Spleen (tissue), 13 donors: ENCODE results near the gene CHMP5. TPM values are rescaled to one million over a fixed set of nuclear protein-coding genes. Genes with fewer than 3 reads are reported as not detected.

Source experiments
- DNase-seq: peaks from one replicate; pipeline ENCODE4 v3.0.0-alpha.2; 2020
- H3K27ac ChIP-seq, 8 donors: fragments of 200-600 bp; sonication (generic) in 7 of 8; 1 replicate in 4 of 8; 2 replicates in 4 of 8; pipeline versions ENCODE4 v1.5.0 to v1.8.0; 2016 to 2021; ENCODE audit warnings: inconsistent platforms in 4 of 8, mild to moderate bottlenecking in 4 of 8, moderate library complexity in 1 of 8
- H3K27me3 ChIP-seq, 7 donors: fragments of 200-600 bp; sonication (generic) in 6 of 7; replicated peaks in 1 of 7; 1 replicate in 4 of 7; 2 replicates in 3 of 7; pipeline versions ENCODE4 v1.5.0 to v1.8.0; 2016 to 2021; ENCODE audit warnings: inconsistent platforms in 3 of 7, mild to moderate bottlenecking in 1 of 7
- H3K36me3 ChIP-seq, 6 donors: fragments of 200-600 bp; sonication (generic) in 5 of 6; 1 replicate in 4 of 6; 2 replicates in 2 of 6; pipeline versions ENCODE4 v1.5.0 to v1.8.0; 2016 to 2021; ENCODE audit warnings: inconsistent platforms in 2 of 6
- H3K4me1 ChIP-seq, 6 donors: fragments of 200-600 bp; sonication (generic) in 5 of 6; 1 replicate in 3 of 6; 2 replicates in 3 of 6; pipeline versions ENCODE4 v1.5.0 to v1.8.0; 2016 to 2021; ENCODE audit warnings: inconsistent platforms in 3 of 6
- H3K4me3 ChIP-seq, 8 donors: fragments of 200-600 bp; sonication (generic) in 7 of 8; 1 replicate in 4 of 8; 2 replicates in 4 of 8; pipeline versions ENCODE4 v1.5.0 to v1.8.0; 2016 to 2021; ENCODE audit warnings: inconsistent platforms in 4 of 8, mild to moderate bottlenecking in 4 of 8, moderate library complexity in 2 of 8
- H3K9me3 ChIP-seq, 8 donors: fragments of 200-600 bp; sonication (generic) in 7 of 8; 1 replicate in 4 of 8; 2 replicates in 4 of 8; pipeline versions ENCODE4 v1.5.0 to v1.8.0; 2016 to 2021; ENCODE audit warnings: inconsistent platforms in 4 of 8
- POLR2A ChIP-seq, 3 donors: fragments of 450-650 bp; IDR thresholded peaks; one replicate each; pipeline ENCODE4 v1.5.1; 2017; ENCODE audit warnings: antibody characterized with exemption in 3 of 3, mild to moderate bottlenecking in 1 of 3
- POLR2AphosphoS5 ChIP-seq, 3 donors: sonication (generic); formaldehyde crosslinking; IDR thresholded peaks; one replicate each; pipeline ENCODE4 v1.5.1; 2017; ENCODE audit warnings: antibody characterized with exemption in 3 of 3
- WGBS, 5 donors: extraction: QIAGEN DNeasy Blood & Tissue Kit in 3 of 5; methylation state at CpG; one replicate each; pipeline versions ENCODE4 v1.1.5 to v1.1.7; 2013 to 2018; 5-methylcytosine and 5-hydroxymethylcytosine counted together
- intact Hi-C: fragments of 100-400 bp; cut with DNase I; formaldehyde crosslinking; loops from one replicate; pipeline ENCODE4 v1.15.0; 2023; ENCODE audit warnings: low total_unique reads
- long read RNA-seq, 2 donors: transcript quantifications; one replicate each; lab custom pipeline, GENCODE V29; 2026
- polyA plus RNA-seq, 3 donors: library from polyadenylated mRNA; stranded (reverse); fragments of 200-250 nt; gene quantifications; one replicate each; pipeline ENCODE4 v1.2.1, GENCODE V29; 2013
- total RNA-seq, 7 donors: library from RNA; depleted of rRNA in 3 of 7; stranded (reverse); fragments of >200 nt in 3 of 7; fragmentation: NEBNext Ultra II Directional in 4 of 7; extraction: Animal tissue kit (Norgen Biotek cat#: 25700) in 4 of 7; gene quantifications; one replicate each; pipeline versions ENCODE4 v1.1.0 to v1.2.1, GENCODE V29; 2016 to 2021
- TF ChIP-seq, protein P1 (sequence below), 11 experiments: fragments of 200-600 bp in 7 of 11; fragments of 450-650 bp in 4 of 11; sonication (generic) in 4 of 11; IDR thresholded peaks in 8 of 11; conservative IDR thresholded peaks in 3 of 11; 1 replicate in 7 of 11; 2 replicates in 4 of 11; pipeline versions ENCODE4 v1.4.0 to v1.8.0; 2016 to 2021; ENCODE audit warnings: antibody characterized with exemption in 11 of 11, inconsistent platforms in 4 of 11, mild to moderate bottlenecking in 1 of 11
- donor health status: healthy with polysubstance abuse.
- donor health status: DM: no; HTN: no; CAD: no; lungs with moderate emphysema.
- donor health status: DM: no; HTN: no; CAD: no.
- donor health status: Bipolar disorder and iron deficiency.
- donor health status: healthy.
- donor health status: DM: no; HTN: no; CAD: no.
- donor health status: DM: yes; HTN: yes; CAD: no.

The CHMP5 gene
- 10 to 100 TPM; 43.6 to 56.7 (median 52.4) TPM for total RNA-seq
- 10 to 100 TPM; 53.6 to 75.9 (median 59.0) TPM for polyA plus RNA-seq
- long read RNA-seq, donor 1, transcript CHMP5-201 (8 exons, 1,477 nt): major isoform, 51 of 79 reads
- long read RNA-seq, donor 1, partial matches to known transcripts: 27 of 79 reads
- long read RNA-seq, donor 1, other reads (novel, unspliced or antisense): 0 of 79 reads
- long read RNA-seq, donor 2, transcript CHMP5-201 (8 exons, 1,477 nt): major isoform, 34 of 49 reads
- long read RNA-seq, donor 2, partial matches to known transcripts: 14 of 49 reads
- long read RNA-seq, donor 2, other reads (novel, unspliced or antisense): 0 of 49 reads

DNA sequence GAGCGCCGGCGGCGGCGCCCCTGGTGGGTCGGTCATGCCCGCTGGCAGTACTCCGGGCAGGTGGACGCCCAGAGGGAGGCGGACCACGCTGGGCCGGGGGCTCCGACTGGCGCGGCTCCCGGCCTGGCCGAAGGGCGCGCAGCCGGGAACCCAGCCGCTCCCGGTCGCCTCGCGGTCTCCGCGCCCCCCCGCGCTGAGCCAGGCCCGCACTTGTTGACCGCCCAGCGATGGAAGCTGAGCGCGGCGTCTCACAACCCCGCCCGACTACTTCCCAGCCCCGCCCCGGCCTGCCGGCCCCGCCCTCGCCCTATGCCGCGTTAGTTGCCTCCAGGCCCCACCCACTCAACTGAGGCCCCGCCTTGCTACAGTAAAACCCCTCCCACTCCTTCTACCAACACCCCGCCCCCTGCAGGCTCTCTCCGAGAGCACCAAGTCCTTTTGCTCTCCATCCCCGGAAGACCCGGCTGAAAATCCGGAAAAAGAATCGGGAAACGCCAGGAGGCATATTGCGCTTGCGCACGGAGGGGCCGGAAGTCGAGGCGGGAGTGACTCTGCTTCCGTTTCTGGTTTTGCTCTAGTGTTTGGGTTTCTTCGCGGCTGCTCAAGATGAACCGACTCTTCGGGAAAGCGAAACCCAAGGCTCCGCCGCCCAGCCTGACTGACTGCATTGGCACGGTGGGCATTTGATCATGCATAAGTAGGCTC lies at the start of gene CHMP5, which contains the start of gene BAG1:
TSS of gene CHMP5 (plus strand) at position 577 of the 705 bp plus-strand sequence. CDS start at position 607, 30 bp downstream.
TSS of gene BAG1 (minus strand) at position 236 of the 705 bp plus-strand sequence.
- no peaks in the 10 kb centered on the region for H3K27me3 ChIP-seq
- H3K9me3 ChIP-seq: no peaks in the 10 kb centered on the region
- intact Hi-C loops: no loop called here
- DNase-seq: peak; percentile 100
- H3K36me3 ChIP-seq: peaks cover 0 to 68% (median 46%) of the 10 kb centered on the region in 6 donors
- H3K4me1 ChIP-seq: peaks cover 16 to 66% (median 44%) of the 10 kb centered on the region in 6 donors
- 0 to 1% (median 0%) methylated on average over 27 to 67 of the region's 67 CpGs for WGBS, 5 donors
- TF ChIP-seq POLR2A (IDR thresholded peaks at IDR 0.05): peak in 2 of 3 donors; percentile 52 to 75
- peak; percentile 91 to 94 (median 93) for TF ChIP-seq POLR2AphosphoS5 (IDR thresholded peaks at IDR 0.05)
- TF ChIP-seq, protein P1, sequence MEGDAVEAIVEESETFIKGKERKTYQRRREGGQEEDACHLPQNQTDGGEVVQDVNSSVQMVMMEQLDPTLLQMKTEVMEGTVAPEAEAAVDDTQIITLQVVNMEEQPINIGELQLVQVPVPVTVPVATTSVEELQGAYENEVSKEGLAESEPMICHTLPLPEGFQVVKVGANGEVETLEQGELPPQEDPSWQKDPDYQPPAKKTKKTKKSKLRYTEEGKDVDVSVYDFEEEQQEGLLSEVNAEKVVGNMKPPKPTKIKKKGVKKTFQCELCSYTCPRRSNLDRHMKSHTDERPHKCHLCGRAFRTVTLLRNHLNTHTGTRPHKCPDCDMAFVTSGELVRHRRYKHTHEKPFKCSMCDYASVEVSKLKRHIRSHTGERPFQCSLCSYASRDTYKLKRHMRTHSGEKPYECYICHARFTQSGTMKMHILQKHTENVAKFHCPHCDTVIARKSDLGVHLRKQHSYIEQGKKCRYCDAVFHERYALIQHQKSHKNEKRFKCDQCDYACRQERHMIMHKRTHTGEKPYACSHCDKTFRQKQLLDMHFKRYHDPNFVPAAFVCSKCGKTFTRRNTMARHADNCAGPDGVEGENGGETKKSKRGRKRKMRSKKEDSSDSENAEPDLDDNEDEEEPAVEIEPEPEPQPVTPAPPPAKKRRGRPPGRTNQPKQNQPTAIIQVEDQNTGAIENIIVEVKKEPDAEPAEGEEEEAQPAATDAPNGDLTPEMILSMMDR (IDR thresholded peaks at IDR 0.05 in 8 of 11, conservative IDR thresholded peaks at IDR 0.05 in 3 of 11): peak in 9 of 11 experiments; percentile 47 to 80 (median 61)
- peak within 1 kb of the TSS; percentile 79 to 99 (median 96) for H3K27ac ChIP-seq
- peak within 1 kb of the TSS; percentile 69 to 97 (median 88) for H3K4me3 ChIP-seq

DNA sequence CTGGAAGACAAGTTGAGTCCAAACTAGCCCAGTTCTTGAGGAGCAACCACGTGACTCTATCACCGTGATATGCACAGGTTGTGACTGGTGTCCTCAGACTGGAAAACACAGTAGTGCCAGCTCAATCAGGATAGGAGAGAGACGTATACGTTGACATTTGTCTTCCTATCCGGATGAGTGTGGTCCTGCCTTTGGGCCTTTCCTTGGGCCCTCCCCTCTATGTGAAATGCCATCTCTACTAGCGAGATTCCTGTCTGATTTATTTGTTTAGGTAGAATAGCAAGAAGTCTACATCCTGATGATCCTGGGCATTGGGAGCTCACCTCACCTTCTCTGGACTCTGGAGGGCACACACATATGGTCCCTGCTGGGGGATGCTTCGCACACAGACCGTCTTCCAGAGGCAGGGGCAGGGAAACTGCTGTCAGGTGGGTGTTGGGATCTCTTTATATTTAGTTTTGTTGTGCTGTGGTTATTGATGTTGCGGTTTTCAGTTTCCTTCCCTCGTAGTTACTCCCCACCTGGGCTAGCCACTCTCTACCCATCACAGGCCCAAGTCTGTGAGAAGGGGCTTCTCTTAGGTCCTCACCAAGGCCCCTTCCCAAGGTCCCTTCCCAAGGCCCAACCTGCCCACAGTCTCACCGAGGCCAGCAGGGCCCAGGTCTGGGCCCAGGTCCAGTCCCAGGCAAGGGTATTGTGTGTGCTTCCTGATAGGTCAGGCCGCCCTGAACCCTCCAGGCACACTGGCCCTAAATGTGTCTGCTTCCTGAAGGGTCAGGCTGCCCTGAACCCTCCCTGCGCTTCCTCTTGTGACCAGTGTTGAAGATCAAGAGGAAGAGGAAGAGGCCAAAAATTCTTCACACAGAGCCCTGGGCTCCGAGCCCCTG lies 43.9 kb upstream of the CHMP5 start:
- Histone ChIP-seq H3K27me3 (no peaks in the 10 kb centered on the region), H3K27ac (peak overlapping the region in 7 of 8 donors; percentile 11 to 79 (median 58)), H3K9me3 (no peaks in the 10 kb centered on the region), H3K4me3 (peak overlapping the region in 1 of 8 donors; percentile 13), H3K4me1 (peaks cover 13 to 35% (median 28%) of the 10 kb centered on the region in 6 donors), H3K36me3 (no peaks in the 10 kb centered on the region)
- peak; percentile 72 to 82 (median 82) for TF ChIP-seq POLR2AphosphoS5 (IDR thresholded peaks at IDR 0.05)
- TF ChIP-seq, protein P1 (IDR thresholded peaks at IDR 0.05 in 8 of 11, conservative IDR thresholded peaks at IDR 0.05 in 3 of 11): peak in 5 of 11 experiments; percentile 10 to 41 (median 30)
- TF ChIP-seq POLR2A (IDR thresholded peaks at IDR 0.05): no peak
- WGBS, 5 donors: 64 to 76% (median 67%) methylated on average over 10 to 14 of the region's 14 CpGs
- peak; percentile 87 for DNase-seq
- intact Hi-C loops: loop anchor here (10.0 kb wide), 1 partner anchor 46 kb away; no protein-coding TSS in a partner anchor

- Histone ChIP-seq H3K4me3 (peak overlapping the region in 1 of 8 donors; percentile 13), H3K36me3 (no peaks in the 10 kb centered on the region), H3K4me1 (peaks cover 16 to 41% (median 34%) of the 10 kb centered on the region in 6 donors), H3K9me3 (no peaks in the 10 kb centered on the region), H3K27ac (peak overlapping the region in 7 of 8 donors; percentile 11 to 79 (median 58)), H3K27me3 (no peaks in the 10 kb centered on the region)
- TF ChIP-seq POLR2AphosphoS5 (IDR thresholded peaks at IDR 0.05) (peak in 1 of 3 donors; percentile 2), POLR2A (IDR thresholded peaks at IDR 0.05) (no peak)
- TF ChIP-seq, protein P1 (IDR thresholded peaks at IDR 0.05 in 8 of 11, conservative IDR thresholded peaks at IDR 0.05 in 3 of 11): no peak
- DNase-seq: no peak
- intact Hi-C loops: loop anchor here (10.0 kb wide), 1 partner anchor 47 kb away; no protein-coding TSS in a partner anchor
- WGBS, 5 donors: 67 to 95% (median 82%) methylated on average over 3 of the region's 3 CpGs
Measured at GRCh38 chr9:33221568-33221884, 43.3 kb upstream of the CHMP5 start.
